NCI-H526 (cell line): ENCODE results near the gene DLEC1.
"Not testable (repeated sequence)": the region's sequence is repeated elsewhere in the genome, so short reads cannot be mapped to it uniquely, and the experiment has no call there.

ENCODE experiments used
- DNase-seq, 2 experiments: peaks; one replicate each; lab custom pipeline; 2025; lab: John Stamatoyannopoulos, UW

Gene DLEC1

GRCh38 chr3:38018296-38019266 is 20.4 kb upstream of the DLEC1 start:
- no peak for DNase-seq

- DNase-seq = no peak
Measured at GRCh38 chr3:38019658-38020341, 19.2 kb upstream of the DLEC1 start.

- no peak for DNase-seq
Measured at GRCh38 chr3:38020342-38020726, 18.7 kb upstream of the DLEC1 start.

- no peak for DNase-seq
Measured at GRCh38 chr3:38021196-38021595, 17.8 kb upstream of the DLEC1 start.

DNA sequence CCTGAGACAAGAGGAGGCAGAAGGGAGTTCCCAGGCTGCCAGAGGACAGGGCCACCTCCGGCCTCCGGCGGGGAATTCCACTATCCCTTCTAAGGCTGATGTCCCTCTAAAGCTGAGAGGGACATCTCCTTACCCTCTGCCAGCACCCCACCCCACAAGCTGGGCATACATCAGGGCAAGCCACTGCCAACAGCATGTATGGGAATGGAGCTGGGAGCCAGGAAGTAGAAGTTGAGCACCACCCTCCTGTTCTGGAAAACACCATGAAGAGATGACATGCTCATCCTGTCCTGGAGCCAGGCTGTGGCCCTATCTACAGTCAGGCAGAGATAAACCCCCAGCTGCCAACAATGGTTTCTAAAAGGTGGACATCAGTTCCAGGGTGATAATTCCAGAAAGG is 16.7 kb upstream of the DLEC1 start:
- DNase-seq = no peak

- no peak for DNase-seq
Measured at GRCh38 chr3:38022896-38023709, 15.9 kb upstream of the DLEC1 start.

DNA sequence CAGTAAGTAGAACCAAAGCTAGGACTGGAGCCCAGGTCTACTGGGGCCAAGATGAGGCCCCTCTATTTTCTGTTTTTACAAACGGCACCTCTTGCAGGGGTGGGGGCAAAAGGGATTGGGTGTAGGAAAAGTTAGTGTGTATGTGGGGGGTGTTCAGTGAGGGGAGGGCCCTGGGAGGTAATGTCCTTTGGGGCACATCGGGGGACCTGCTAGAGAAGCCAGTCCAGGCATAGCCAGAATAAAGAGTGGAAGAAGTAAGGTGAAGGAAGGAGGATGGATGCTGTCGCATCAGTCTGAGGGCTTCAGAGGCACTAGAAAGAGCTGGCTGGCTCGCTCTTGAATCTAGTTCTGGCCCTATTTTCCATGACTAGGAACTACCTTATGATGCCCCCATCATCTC is 12.2 kb upstream of the DLEC1 start:
- DNase-seq = no peak

- DNase-seq = no peak
Measured at GRCh38 chr3:38027466-38028465, 11.2 kb upstream of the DLEC1 start.

DNA sequence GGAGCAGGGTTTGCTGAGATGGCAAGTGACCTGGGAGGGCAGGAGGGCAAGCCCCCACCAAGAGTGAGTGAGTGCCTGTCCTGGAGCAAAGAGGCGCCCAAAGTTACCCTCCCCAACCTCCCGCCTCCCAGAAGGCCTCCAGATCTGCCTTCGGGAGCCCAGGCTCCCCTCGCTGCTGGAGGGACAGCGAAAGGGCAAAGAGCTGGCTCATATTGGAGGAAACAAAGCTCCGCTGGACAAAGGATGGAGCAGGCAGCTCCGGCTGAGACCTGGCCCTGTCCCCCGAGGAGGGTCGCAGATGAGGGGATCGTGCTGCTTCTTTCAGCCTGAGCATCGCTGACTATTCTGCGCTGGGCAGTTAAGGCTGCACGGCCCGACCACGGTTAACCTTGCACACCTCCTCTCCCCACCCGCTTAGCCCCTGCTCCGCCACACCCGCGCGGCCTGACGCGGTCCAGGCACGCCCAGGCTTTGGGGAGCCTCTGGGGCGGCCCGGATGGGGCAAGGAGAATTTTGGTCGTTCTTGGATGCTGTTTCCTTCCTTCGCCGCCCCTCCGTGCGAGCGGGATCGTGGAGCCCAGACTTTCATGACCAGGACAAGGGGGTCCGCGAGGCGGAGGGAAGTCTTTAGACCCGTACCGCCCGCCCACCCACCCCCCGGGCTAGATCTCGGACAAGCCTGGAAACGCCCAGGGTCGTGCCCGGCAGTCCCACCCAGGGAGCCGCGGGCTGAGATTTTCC is 10.2 kb upstream of the DLEC1 start:
- DNase-seq = no peak

DNA sequence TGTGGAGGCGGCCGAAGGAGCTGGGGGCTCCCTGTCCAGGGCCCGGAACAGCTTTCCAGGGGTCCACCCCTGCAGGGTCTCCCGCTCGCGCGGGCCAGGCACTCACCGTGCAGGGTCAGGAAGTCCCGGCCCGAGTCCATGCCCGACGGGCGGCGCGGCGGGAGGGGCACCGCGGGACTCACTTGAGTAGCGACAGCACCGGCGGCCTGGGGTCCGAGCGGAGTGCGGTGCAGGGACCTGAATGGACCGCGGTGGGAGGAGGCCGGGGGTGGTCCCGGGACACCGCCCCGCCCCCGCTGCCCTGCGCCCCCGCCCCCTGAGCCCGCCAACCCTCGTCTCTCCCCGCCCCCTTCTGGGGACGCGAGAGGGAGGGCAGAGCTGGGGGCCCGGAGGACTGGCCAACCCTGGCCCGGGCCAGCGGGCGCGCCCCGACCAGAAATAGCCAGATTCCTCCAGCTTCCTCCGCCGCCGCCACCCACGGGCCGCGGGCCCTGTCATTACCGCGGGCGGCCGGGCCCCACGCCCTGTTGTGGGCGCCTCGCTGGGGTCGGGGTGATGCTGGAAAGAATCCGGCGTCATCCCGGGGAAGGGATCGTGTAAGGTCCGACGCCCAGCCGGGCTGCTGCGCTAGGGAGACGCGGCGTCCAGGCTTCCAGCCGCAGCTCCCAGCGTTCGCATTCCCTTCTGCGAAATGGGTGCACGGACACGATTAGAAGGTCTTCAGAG is 9.4 kb upstream of the DLEC1 start, which contains the start of gene PLCD1:
Gene PLCD1, minus strand, starts transcription at position 243 of the 726 bp plus-strand sequence. Its CDS starts 103 bp downstream, at position 140.
- peak in 1 of 2 experiments; percentile 40 for DNase-seq

- no peak for DNase-seq
Measured at GRCh38 chr3:38030126-38031021, 8.6 kb upstream of the DLEC1 start.

- DNase-seq = peak in 1 of 2 experiments; percentile 6
Measured at GRCh38 chr3:38031022-38031994, 7.7 kb upstream of the DLEC1 start.

DNA sequence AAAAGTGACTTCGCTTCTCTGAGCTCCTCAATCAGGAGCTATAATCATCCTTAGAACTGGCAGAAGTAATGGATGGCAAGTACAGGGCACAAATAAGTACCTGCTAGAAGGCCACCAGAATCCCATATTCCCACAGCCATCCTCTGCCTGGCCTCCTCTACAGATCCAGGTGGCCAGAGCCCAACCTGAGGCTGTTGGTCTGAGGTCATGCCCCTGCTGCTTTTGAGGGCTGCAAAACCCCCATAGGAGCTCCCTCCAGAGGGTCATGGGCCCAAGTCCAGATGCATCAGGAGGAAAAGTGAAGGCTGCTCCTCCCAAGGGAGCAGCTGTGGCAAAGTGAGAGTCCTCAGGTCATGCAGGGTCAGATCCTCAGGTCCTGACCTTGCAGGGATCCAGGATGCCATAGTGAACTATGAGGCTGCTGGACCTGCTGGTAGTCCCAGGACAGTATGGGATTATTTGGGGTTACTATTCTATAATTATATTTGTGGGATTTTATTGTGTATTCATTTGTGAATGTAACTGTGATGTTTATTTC is 6.6 kb upstream of the DLEC1 start:
- DNase-seq = no peak

- DNase-seq = not testable (repeated sequence)
Measured at GRCh38 chr3:38033586-38033985, 5.4 kb upstream of the DLEC1 start.

DNA sequence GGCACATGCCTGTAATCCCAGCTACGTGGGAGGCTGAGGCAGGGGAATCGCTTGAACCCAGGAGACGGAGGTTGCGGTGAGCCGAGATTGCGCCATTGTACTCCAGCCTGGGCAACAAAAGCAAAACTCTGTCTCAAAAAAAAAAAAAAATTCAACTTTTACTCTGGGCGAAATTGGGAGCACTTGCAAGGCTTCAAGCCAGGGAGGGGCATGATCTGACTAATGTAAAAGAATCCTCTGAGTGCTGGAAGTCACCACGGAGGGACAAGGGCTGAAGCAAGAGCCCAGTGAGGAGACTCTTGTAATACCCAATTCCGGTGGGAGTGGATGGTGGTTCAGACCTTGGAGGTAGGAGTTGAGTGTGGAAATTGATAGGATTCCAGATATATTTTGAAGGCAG is 4.7 kb upstream of the DLEC1 start:
- DNase-seq = not testable (repeated sequence)

- no peak for DNase-seq
Measured at GRCh38 chr3:38036286-38036685, 2.7 kb upstream of the DLEC1 start.

GRCh38 chr3:38036906-38037305 is 2.1 kb upstream of the DLEC1 start:
- DNase-seq = no peak
